Coronary artery (tissue), 2 donors: ENCODE results near the gene TRIM72.

ENCODE experiments used
- DNase-seq: peaks from one replicate; pipeline ENCODE4 v3.0.0-alpha.2; 2017; ENCODE audit warnings: low spot score
- H3K27ac ChIP-seq, 2 donors: fragments of 200-600 bp; sonication (generic); one replicate each; pipeline ENCODE4 v1.5.1; 2016 to 2019
- H3K4me3 ChIP-seq: fragments of 200-600 bp; sonication (generic); 2 replicates; pipeline ENCODE4 v1.5.1; 2016; ENCODE audit warnings: mild to moderate bottlenecking, moderate library complexity
- TF ChIP-seq, protein P1 (sequence below): fragments of 200-600 bp; sonication (generic); IDR thresholded peaks from one replicate; pipeline ENCODE4 v1.5.1; 2019; ENCODE audit warnings: antibody characterized with exemption

The TRIM72 gene

DNA sequence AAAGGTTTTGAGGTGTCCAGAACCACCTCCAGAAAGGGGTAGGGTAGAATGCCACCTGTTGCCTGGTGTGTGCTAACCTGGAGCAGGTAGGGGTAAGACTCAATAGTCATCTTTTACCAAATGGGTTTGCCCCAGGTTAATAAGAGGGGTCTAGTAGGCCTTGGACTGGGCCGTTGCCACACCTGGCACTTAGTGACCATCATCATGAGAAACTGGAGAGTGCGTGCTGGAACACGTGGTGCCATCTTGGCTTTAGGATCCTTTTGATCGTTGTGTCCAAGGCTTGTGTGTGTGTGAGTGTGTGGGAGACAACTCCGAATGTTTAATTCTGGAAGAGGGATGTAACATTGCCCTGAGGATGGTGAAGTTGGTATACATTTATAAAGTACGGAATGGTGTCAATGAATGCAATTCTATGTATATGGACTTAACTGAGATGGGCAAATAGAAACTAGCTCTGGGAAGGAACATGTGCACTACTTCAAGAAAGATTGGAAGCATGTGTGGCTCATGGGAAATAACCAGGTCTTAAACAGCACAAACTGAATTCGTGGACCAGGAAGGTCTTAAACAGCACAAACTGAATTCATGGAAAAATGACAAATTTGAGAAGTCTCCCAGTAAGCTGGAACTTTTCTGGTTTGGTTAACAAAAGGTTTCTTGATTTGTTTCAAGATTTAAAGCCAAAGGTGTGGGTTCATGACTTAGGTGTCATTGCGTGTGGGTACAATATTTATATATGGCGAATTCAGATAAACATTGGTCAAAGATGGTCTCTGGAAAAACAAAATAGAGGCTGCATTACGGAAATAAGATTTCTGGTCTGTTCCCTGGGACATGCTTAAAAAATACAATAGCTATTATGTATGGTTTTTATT, 26.8 kb upstream of the TRIM72 start:
- Histone ChIP-seq H3K4me3 (no peak overlapping the region), H3K27ac (no peak overlapping the region)
- no peak for DNase-seq
- TF ChIP-seq, protein P1, sequence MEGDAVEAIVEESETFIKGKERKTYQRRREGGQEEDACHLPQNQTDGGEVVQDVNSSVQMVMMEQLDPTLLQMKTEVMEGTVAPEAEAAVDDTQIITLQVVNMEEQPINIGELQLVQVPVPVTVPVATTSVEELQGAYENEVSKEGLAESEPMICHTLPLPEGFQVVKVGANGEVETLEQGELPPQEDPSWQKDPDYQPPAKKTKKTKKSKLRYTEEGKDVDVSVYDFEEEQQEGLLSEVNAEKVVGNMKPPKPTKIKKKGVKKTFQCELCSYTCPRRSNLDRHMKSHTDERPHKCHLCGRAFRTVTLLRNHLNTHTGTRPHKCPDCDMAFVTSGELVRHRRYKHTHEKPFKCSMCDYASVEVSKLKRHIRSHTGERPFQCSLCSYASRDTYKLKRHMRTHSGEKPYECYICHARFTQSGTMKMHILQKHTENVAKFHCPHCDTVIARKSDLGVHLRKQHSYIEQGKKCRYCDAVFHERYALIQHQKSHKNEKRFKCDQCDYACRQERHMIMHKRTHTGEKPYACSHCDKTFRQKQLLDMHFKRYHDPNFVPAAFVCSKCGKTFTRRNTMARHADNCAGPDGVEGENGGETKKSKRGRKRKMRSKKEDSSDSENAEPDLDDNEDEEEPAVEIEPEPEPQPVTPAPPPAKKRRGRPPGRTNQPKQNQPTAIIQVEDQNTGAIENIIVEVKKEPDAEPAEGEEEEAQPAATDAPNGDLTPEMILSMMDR: no peak

DNA sequence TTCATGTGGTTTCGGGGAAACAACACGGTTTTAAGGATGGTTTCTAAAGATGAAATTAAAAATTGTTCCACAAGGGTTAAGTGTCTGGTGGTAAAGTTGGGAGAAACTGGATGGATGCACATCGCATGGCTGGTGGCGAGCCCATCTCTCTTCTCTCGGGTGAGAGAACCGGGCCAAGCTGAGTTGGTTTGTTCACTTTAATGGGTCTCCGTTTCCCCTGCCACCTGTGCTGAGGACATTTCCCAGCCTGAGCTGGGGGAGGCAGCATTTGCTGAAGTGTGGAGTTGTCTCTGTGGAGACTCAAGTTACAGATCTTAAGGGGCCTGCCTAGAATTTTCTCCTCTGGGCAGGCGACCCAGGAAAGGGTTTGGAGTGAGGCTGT, 26.1 kb upstream of the TRIM72 start:
- Histone ChIP-seq H3K4me3 (no peak overlapping the region), H3K27ac (no peak overlapping the region)
- TF ChIP-seq, protein P1: no peak
- DNase-seq: no peak

DNA sequence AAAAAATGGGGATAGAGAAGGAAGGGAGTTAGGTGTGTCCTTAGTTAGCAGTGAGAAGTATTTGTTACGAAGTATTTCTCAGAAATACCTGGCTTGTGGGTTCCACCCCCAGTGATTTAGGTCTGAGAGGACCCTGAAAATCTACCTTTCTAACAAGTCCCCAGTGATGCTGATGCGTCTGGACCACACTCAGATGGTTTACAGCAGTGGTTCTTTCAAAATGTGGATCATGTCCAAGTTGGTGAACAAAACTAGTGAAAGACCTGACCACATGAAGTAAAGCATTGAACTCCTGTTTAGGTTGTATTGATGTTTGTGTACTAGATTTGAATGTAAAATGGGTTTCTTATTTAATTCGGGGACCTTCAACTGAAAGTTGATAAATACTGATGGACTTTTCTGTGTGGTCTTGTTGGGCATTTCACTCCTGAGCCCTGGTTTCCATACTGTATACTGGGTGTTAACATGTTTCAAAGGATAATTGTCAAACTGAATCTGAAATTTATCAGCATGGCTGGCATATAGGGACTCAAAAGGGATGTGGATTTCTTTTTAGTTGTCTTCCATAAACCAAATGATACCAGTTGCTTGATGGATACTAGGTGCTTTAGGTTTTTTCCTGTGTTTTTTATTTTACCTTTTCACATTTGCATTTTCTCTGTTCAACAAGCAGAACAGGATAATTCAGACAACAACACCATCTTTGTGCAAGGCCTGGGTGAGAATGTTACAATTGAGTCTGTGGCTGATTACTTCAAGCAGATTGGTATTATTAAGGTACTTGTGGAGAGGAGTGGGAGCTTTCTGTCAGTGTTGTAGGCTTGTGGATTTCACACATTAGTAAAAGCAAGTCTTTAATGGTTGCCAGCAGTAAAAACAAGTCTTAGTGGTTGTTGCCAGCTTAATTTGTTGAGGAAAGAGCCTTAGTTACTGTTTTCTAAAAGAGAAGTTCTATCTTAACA, 25.2 kb upstream of the TRIM72 start:
- Histone ChIP-seq H3K27ac (no peak overlapping the region), H3K4me3 (no peak overlapping the region)
- no peak for DNase-seq
- TF ChIP-seq, protein P1: no peak

- no peak overlapping the region for H3K27ac ChIP-seq
- DNase-seq: no peak
Measured at GRCh38 chr16:31189412-31189778, 24.5 kb upstream of the TRIM72 start.

GRCh38 chr16:31190061-31190460, 23.9 kb upstream of the TRIM72 start:
- TF ChIP-seq, protein P1: no peak
- H3K4me3 ChIP-seq: no peak overlapping the region
- H3K27ac ChIP-seq: no peak overlapping the region
- DNase-seq: no peak

More at GRCh38 chr16:31189412-31189778, 24.5 kb upstream of the TRIM72 start:
- H3K4me3 ChIP-seq: no peak overlapping the region
- TF ChIP-seq, protein P1: no peak

DNA sequence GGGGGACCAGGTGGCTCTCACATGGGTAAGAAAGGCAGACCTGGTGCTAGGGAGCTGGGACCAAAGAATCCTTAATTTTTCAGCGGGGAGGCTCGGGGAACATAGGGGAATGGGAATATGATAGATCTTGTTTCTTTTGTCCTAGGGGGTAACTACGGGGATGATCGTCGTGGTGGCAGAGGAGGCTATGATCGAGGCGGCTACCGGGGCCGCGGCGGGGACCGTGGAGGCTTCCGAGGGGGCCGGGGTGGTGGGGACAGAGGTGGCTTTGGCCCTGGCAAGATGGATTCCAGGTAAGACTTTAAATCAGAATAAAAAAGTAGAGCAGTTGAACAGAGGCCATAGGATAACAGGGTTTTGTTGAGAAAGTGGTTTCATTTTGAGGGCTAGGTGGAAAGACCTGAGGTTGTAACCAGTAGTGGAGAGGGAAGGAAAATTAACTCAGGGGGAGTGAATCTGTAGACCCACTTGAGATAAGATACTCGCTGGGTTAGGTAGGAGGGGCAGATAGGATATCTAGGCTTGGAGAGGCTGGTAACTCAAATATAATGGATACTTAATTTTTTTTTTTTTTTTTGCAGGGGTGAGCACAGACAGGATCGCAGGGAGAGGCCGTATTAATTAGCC, 23.0 kb upstream of the TRIM72 start:
- TF ChIP-seq, protein P1: no peak
- Histone ChIP-seq H3K4me3 (no peak overlapping the region), H3K27ac (no peak overlapping the region)
- no peak for DNase-seq
